ENCODE measurements around the gene DNAJC25. TPM values are rescaled to one million over a fixed set of nuclear protein-coding genes. Genes with fewer than 3 reads are reported as not detected.

Gene DNAJC25
- total and polyA plus RNA-seq, 2 of the 13 experiments (the other 11 are each of a cell fraction or from before 2014, with no cell fraction given) = 5.7 to 10.2 TPM

GRCh38 chr9:111601237-111602018 is 29.7 kb upstream of the DNAJC25 start (continued):
- TF ChIP-seq CEBPB (IDR thresholded peaks at IDR 0.05; ENCODE audit: borderline replicate concordance, low read depth, low read length) = no peak
- TF ChIP-seq ZMYM4 (CRISPR knock-in tag; IDR thresholded peaks at IDR 0.05) = no peak
- no peak for TF ChIP-seq KLF13 (CRISPR knock-in tag; IDR thresholded peaks at IDR 0.05)
- no peak for TF ChIP-seq NFYB (CRISPR knock-in tag; IDR thresholded peaks at IDR 0.05)
- TF ChIP-seq, protein P1, sequence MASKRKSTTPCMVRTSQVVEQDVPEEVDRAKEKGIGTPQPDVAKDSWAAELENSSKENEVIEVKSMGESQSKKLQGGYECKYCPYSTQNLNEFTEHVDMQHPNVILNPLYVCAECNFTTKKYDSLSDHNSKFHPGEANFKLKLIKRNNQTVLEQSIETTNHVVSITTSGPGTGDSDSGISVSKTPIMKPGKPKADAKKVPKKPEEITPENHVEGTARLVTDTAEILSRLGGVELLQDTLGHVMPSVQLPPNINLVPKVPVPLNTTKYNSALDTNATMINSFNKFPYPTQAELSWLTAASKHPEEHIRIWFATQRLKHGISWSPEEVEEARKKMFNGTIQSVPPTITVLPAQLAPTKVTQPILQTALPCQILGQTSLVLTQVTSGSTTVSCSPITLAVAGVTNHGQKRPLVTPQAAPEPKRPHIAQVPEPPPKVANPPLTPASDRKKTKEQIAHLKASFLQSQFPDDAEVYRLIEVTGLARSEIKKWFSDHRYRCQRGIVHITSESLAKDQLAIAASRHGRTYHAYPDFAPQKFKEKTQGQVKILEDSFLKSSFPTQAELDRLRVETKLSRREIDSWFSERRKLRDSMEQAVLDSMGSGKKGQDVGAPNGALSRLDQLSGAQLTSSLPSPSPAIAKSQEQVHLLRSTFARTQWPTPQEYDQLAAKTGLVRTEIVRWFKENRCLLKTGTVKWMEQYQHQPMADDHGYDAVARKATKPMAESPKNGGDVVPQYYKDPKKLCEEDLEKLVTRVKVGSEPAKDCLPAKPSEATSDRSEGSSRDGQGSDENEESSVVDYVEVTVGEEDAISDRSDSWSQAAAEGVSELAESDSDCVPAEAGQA (IDR thresholded peaks at IDR 0.05; ENCODE audit: low read depth) = no peak
- TF ChIP-seq, protein P1 (CRISPR knock-in tag; IDR thresholded peaks at IDR 0.05; ENCODE audit: borderline replicate concordance) = no peak
- TF ChIP-seq RAD21 (CRISPR knock-in tag; IDR thresholded peaks at IDR 0.05) = no peak
- no peak for TF ChIP-seq NR2F6 (IDR thresholded peaks at IDR 0.05)
- TF ChIP-seq NR2F6 (CRISPR knock-in tag; IDR thresholded peaks at IDR 0.05) = no peak
- no peak for TF ChIP-seq HMG20A (CRISPR knock-in tag; IDR thresholded peaks at IDR 0.05; ENCODE audit: borderline replicate concordance)
- TF ChIP-seq, protein P2, sequence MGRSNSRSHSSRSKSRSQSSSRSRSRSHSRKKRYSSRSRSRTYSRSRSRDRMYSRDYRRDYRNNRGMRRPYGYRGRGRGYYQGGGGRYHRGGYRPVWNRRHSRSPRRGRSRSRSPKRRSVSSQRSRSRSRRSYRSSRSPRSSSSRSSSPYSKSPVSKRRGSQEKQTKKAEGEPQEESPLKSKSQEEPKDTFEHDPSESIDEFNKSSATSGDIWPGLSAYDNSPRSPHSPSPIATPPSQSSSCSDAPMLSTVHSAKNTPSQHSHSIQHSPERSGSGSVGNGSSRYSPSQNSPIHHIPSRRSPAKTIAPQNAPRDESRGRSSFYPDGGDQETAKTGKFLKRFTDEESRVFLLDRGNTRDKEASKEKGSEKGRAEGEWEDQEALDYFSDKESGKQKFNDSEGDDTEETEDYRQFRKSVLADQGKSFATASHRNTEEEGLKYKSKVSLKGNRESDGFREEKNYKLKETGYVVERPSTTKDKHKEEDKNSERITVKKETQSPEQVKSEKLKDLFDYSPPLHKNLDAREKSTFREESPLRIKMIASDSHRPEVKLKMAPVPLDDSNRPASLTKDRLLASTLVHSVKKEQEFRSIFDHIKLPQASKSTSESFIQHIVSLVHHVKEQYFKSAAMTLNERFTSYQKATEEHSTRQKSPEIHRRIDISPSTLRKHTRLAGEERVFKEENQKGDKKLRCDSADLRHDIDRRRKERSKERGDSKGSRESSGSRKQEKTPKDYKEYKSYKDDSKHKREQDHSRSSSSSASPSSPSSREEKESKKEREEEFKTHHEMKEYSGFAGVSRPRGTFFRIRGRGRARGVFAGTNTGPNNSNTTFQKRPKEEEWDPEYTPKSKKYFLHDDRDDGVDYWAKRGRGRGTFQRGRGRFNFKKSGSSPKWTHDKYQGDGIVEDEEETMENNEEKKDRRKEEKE (IDR thresholded peaks at IDR 0.05) = no peak
- TF ChIP-seq ZNF446 (CRISPR knock-in tag; IDR thresholded peaks at IDR 0.05) = no peak
- TF ChIP-seq TCF7 (IDR thresholded peaks at IDR 0.05; ENCODE audit: low read depth) = peak; percentile 30; the same call in 1 of the 2 replicates

Measured in HepG2 (cell line).